HG02588 (cell line): ENCODE results near the gene ADRA2B.

ENCODE experiments used
- ATAC-seq: cut with Tn5 transposase; IDR thresholded peaks from one replicate; pipeline ENCODE4 v1.9.1; 2021; ENCODE audit warnings: mild to moderate bottlenecking, moderate library complexity; ENCODE audit not compliant: unreplicated experiment

The ADRA2B gene

GRCh38 chr2:96138179-96139145 lies 22.1 kb upstream of the ADRA2B start, which contains the start of gene ASTL:
TSS of gene ASTL (minus strand) at chr2:96138502. CDS start at chr2:96138436, 66 bp downstream.
- no peak for ATAC-seq

GRCh38 chr2:96137321-96138178 lies 21.2 kb upstream of the ADRA2B start:
- ATAC-seq, result no peak

GRCh38 chr2:96136129-96136720 lies 19.9 kb upstream of the ADRA2B start:
- no peak for ATAC-seq

GRCh38 chr2:96135621-96136020 lies 19.2 kb upstream of the ADRA2B start:
- ATAC-seq, result no peak

GRCh38 chr2:96135171-96135570 lies 18.8 kb upstream of the ADRA2B start:
- ATAC-seq, result no peak

DNA sequence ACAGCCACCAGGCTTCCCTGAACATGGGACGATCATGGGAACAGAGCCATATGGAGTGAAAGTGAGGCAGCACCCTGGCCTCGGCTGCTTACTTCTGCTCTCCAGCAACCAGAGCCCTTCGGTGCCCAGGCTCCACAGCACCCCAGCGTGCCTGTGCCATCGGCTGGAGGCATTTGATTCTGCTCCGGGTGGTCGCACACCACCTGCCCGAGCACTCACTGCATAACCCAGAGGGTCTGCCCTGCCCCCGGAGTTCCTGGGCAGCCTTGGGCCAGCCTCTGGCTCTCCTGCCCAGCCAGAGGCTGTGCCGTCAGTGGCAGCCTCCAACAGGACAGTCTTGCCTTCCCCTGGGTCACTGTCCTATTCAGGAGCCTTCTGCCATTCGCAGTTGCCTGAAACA lies 18.1 kb upstream of the ADRA2B start:
- no peak for ATAC-seq

DNA sequence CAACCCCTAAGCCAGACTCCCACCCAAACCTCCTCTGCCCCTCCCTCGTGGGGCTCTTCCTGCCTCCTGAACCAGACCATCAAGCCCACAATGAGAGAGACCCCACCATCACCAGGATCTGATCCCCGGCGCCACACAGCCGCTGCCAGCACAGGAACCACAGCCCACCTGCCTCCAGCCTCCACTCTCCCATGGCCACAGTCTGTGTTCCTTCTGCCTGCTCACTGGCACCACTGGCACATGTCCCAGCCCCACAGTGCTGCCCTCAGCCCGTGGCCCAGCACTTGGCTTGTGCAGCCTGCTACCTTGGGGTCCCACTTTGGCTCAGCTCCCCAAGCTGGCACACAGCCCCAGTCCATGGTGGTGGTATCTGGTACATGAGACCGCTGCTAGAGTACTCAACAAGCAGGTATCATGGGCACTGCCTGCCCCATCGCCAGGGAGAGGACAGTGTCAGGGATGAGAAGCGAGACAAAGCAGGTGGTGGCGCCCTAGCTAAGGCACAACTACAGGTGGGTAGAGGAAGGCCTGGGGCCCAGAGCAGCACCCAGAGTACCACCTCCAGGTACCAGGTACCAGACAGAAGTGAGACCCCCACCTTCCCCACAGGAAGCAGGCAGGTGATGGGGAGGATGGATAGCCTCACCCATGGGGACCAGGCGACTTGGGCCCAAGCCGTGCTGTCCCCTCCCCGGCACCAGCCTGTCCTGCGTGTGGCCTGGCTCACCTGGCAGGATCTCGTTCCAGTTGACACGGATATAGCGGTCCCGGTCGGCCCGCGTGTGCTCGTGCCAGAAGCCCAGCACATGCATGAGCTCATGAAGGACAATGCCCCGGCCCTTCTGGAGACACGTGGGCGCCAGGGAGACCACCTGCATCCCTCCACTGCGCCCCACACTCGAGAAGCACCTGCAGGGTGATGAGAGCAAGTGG lies 15.7 kb upstream of the ADRA2B start:
- ATAC-seq, result no peak

DNA sequence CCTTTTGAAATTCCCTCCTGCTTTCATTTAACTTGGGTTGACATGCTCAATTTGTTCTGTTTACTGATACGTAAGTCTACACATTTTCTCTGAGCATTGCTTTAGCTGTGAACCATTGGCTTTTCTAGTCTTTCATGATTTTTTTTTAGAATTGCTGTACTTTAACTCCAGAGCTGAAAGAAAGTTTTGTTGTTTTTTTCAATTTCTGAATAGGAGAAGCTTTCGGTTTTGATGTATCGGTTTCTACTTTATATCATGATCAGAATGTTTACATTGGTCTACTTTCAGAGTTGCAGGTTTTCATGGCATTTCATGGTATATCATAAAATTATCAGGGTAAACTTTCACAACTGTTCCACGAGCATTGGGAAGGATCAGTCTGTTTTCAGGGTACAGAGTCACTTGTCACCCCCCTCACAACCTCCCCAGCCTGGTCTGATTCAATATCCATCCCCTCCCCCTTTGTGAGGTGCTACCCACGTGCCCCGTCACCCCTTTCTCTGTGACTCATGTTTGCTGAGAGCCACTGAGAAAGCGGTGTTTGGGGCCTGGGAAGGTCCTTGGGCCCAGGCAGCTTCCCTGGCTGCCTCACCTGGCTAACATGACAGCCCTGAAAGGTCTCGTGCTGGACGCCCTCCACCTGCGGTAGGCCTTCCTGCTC lies 14.9 kb upstream of the ADRA2B start:
- ATAC-seq, result no peak

- no peak for ATAC-seq
Measured at GRCh38 chr2:96130483-96130882, 14.1 kb upstream of the ADRA2B start.

DNA sequence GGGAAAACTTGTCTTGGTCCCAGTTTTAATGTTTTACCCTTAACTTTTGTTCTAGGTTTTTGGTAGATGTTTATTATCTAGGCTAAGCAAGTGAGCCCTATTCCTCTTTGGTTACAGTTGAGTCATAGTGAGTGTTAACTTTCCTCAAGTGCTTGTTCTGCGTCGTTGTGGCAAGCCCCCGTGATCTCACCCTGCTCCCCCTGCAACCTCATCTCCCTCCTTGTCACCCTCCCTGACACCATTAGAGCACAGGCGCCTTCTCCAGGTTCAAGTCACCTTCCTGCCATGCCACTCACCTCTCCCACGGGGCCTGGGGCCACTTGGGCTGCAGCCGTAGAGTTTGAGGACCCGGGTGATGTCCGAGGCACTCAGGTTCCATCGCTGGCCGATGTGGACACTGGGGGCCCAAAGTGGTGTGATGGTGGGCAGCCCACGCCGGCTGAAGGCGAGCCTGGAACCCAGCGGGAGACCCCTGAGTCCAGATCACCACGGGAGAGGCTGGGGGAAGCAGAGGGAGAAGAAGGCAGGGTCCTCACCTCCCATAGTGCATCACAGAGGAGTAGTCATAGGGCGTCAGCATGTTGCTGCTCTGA lies 13.3 kb upstream of the ADRA2B start:
- ATAC-seq, result no peak

GRCh38 chr2:96128456-96128855 lies 12.1 kb upstream of the ADRA2B start:
- no peak for ATAC-seq

DNA sequence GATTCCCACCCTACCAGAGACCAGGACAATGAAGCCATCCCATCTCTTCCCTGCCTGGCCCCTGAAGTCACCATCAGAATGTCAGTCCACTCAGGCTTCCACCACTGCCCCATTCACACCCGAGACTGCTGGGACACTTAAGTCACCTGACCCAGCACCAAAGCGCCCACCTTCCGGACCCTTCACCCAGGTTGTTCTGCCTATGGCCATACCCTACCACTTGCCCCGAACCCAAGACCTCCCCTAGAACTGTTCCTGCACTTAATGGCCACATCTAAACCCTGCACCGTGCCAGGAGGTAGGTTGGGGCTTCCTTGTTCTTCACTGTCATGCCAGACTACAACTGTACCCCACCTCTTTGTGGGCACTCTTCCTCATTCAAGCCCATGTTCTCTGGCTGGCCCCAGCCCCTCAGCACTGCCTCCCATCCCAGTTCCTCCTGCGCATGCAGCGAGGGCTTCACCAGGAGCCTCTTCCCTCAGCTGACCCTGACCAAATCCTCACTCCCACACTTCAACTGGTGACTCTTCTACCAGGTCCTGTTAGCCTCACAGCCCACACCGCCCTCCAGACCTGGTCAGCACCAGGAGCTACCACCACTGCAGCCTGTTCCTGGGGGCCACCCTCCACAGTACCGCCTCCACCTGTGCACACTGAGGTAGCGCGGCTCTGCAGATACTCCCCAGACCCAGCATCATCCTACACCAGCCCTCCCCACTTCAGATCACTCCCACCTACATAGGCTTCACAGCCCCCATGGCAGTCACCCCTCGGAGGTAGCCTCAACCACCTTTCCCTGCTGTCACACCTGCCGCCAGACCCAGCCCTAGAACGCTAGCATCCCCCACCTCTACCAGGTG lies 8.3 kb upstream of the ADRA2B start:
- ATAC-seq, result no peak

- ATAC-seq, result no peak
Measured at GRCh38 chr2:96123936-96124335, 7.6 kb upstream of the ADRA2B start.

DNA sequence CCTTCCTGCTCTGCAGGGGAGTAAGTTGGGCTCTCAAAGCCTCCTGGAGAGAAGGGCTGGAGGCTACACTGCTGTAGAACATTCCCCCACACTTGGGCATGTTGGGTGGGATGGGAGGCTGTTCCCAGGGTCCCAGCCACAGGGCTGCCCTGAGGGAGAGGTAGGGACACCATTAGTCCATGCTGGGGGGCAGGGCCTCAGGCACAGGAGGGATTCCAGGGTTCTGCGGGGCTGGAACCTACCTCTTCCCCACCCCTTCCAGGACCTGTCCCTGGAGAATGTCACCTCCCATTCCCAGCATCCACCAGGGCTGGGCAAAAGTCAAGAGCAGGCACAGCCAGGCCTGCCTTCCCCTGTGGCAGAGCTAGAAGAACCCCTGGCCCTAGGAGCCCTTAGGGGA lies 6.9 kb upstream of the ADRA2B start:
- ATAC-seq, result no peak

GRCh38 chr2:96122391-96122790 lies 6.0 kb upstream of the ADRA2B start:
- no peak for ATAC-seq

DNA sequence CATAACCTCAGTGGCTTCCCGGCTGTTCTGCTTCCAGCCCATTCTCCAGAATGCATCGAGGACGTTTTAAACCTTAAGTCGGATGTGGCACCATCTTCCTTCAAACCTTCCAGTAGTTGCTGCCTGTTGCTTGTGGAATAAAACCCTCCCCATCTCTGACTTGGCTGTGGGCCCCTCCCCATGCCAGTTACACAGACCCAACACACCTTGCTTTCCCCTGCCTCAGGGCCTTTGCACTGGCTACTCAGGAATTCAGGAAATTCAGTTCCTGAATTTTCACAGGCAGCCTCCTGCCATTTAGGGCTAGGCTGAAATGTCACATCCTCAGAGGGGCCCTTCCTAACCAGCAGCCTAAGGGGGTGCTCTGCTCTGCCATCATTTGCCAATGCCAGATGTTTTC lies 5.0 kb upstream of the ADRA2B start:
- no peak for ATAC-seq

DNA sequence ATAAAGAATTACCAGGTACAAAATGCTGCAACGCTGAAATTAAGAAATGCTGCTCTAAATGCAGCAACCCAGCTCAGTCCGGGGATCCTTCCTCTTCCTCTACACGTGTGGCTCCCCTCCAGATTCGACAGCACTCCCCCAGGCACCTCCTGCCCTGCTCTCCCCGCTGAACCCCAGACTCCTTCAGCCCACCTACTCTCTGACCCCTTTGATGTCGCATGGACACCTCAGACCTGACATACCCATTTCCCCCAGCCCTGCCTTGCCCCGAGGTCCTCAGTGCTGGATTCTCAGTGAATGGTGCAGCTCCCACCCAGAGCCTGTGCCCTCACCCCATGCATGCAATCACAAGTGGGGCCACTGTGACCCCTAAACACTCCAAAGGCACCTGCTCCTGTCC lies 4.6 kb upstream of the ADRA2B start:
- no peak for ATAC-seq

GRCh38 chr2:96120091-96120720 lies 3.8 kb upstream of the ADRA2B start:
- ATAC-seq, result no peak
